Gastrocnemius medialis (tissue), 4 donors: ENCODE results near the gene TNFRSF18. TPM values are rescaled to one million over a fixed set of nuclear protein-coding genes. Genes with fewer than 3 reads are reported as not detected.
A peak's percentile ranks its signal among the peaks of the same experiment; 100 is the strongest.

Experiments
- ATAC-seq, 2 donors: fragments of 150-250 bp; one replicate each; pipeline ENCODE4 v1.9.1; 2016
- DNase-seq, 2 donors: peaks; one replicate each; pipeline ENCODE4 v3.0.0-alpha.2; 2019
- H3K27ac ChIP-seq, 4 donors: fragments of 200-600 bp; sonication (generic); 1 replicate in 1 of 4; 2 replicates in 3 of 4; pipeline ENCODE4 v1.5.1; 2016 to 2018; ENCODE audit warnings: mild to moderate bottlenecking in 2 of 4, moderate library complexity in 1 of 4
- H3K27me3 ChIP-seq, 3 donors: fragments of 200-600 bp; sonication (generic) in 2 of 3; 1 replicate in 1 of 3; 2 replicates in 2 of 3; pipeline versions ENCODE4 v1.5.1 to v1.6.0; 2016 to 2019; ENCODE audit warnings: mild to moderate bottlenecking in 1 of 3, moderate library complexity in 1 of 3
- H3K36me3 ChIP-seq, 2 donors: fragments of 200-600 bp; sonication (generic) in 1 of 2; one replicate each; pipeline ENCODE4 v1.5.1; 2017 to 2018
- H3K4me1 ChIP-seq, 2 donors: fragments of 200-600 bp; sonication (generic) in 1 of 2; one replicate each; pipeline ENCODE4 v1.5.1; 2016 to 2017; ENCODE audit warnings: mild to moderate bottlenecking in 2 of 2
- H3K4me3 ChIP-seq, 4 donors: fragments of 200-600 bp; sonication (generic) in 3 of 4; 1 replicate in 1 of 4; 2 replicates in 3 of 4; pipeline ENCODE4 v1.5.1; 2016 to 2019; ENCODE audit warnings: mild to moderate bottlenecking in 2 of 4
- H3K9me3 ChIP-seq, 3 donors: fragments of 200-600 bp; sonication (generic) in 2 of 3; 1 replicate in 1 of 3; 2 replicates in 2 of 3; pipeline ENCODE4 v1.5.1; 2016 to 2019
- CTCF ChIP-seq, 5 experiments: fragments of 450-650 bp in 3 of 5; fragments of 200-600 bp in 2 of 5; sonication (generic) in 2 of 5; IDR thresholded peaks in 4 of 5; conservative IDR thresholded peaks in 1 of 5; 1 replicate in 4 of 5; 2 replicates in 1 of 5; pipeline ENCODE4 v1.5.1; 2016 to 2019; ENCODE audit warnings: antibody characterized with exemption in 5 of 5, mild to moderate bottlenecking in 3 of 5, moderate library complexity in 3 of 5
- POLR2A ChIP-seq, 2 donors: fragments of 450-650 bp; IDR thresholded peaks; one replicate each; pipeline ENCODE4 v1.6.1; 2017; ENCODE audit warnings: antibody characterized with exemption in 2 of 2, mild to moderate bottlenecking in 2 of 2, moderate library complexity in 2 of 2
- in situ Hi-C, 4 donors: fragments of 200-750 bp; cut with MboI; loops; one replicate each; pipeline versions ENCODE4 v1.15.0 to v1.8.0; 2017; ENCODE audit warnings: low sequenced_read_pairs in 4 of 4
- intact Hi-C: fragments of 100-400 bp; cut with DNase I; formaldehyde crosslinking; loops from one replicate; pipeline ENCODE4 v1.15.1; 2023; ENCODE audit warnings: low total_unique reads
- total RNA-seq, 4 donors: library from RNA; depleted of rRNA; stranded (reverse); fragments of >200 nt; gene quantifications; one replicate each; pipeline versions ENCODE4 v1.1.0 to v1.2.3, GENCODE V29; 2016

TNFRSF18 gene
- total RNA-seq, 4 donors from 2014 or later: not detected

- Histone ChIP-seq H3K27me3 (peaks cover 14 to 24% (median 17%) of the 10 kb centered on the region in 3 donors), H3K9me3 (no peaks in the 10 kb centered on the region), H3K27ac (peak overlapping the region in 1 of 4 donors; percentile 52), H3K4me3 (peak overlapping the region in 2 of 4 donors; percentile 31 to 49), H3K36me3 (peaks cover 0 to 13% of the 10 kb centered on the region in 2 donors), H3K4me1 (peaks cover 4 to 5% of the 10 kb centered on the region in 2 donors)
- no peak for TF ChIP-seq POLR2A (IDR thresholded peaks at IDR 0.05)
- TF ChIP-seq CTCF (IDR thresholded peaks at IDR 0.05 in 4 of 5, conservative IDR thresholded peaks at IDR 0.05 in 1 of 5): no peak
- DNase-seq: no peak
- in situ Hi-C loops (no loop called here), intact Hi-C loops (no loop called here)
- no peak for ATAC-seq
Measured at GRCh38 chr1:1211541-1212441, 5.4 kb upstream of the TNFRSF18 start.

- no peaks in the 10 kb centered on the region for H3K9me3 ChIP-seq
- in situ Hi-C loops: no loop called here
- ATAC-seq (no peak), DNase-seq (no peak)
- H3K27me3 ChIP-seq: peaks cover 19 to 33% (median 25%) of the 10 kb centered on the region in 3 donors
- no peak for TF ChIP-seq POLR2A (IDR thresholded peaks at IDR 0.05)
- no peak for TF ChIP-seq CTCF (IDR thresholded peaks at IDR 0.05 in 4 of 5, conservative IDR thresholded peaks at IDR 0.05 in 1 of 5)
- intact Hi-C loops: no loop called here
- H3K27ac ChIP-seq: no peak overlapping the region
- peaks cover 0 to 4% of the 10 kb centered on the region in 2 donors for H3K36me3 ChIP-seq
- peaks cover 5 to 7% of the 10 kb centered on the region in 2 donors for H3K4me1 ChIP-seq
- no peak overlapping the region for H3K4me3 ChIP-seq
Measured at GRCh38 chr1:1210726-1211540, 4.5 kb upstream of the TNFRSF18 start.

- TF ChIP-seq POLR2A (IDR thresholded peaks at IDR 0.05): no peak
- peaks cover 19 to 35% (median 26%) of the 10 kb centered on the region in 3 donors for H3K27me3 ChIP-seq
- DNase-seq (no peak), ATAC-seq (no peak)
- H3K27ac ChIP-seq: no peak overlapping the region
- H3K9me3 ChIP-seq: no peaks in the 10 kb centered on the region
- H3K4me1 ChIP-seq: peaks cover 5 to 6% of the 10 kb centered on the region in 2 donors
- H3K36me3 ChIP-seq: no peaks in the 10 kb centered on the region
- intact Hi-C loops (loop anchor here (10.0 kb wide), 1 partner anchor 74 kb away; no protein-coding TSS in a partner anchor), in situ Hi-C loops (no loop called here)
- H3K4me3 ChIP-seq: peak overlapping the region in 1 of 4 donors; percentile 41
Measured at GRCh38 chr1:1208713-1209433, 2.5 kb upstream of the TNFRSF18 start.

GRCh38 chr1:1207571-1207892 lies 1.1 kb upstream of the TNFRSF18 start:
- intact Hi-C loops: loop anchor here (10.0 kb wide), 1 partner anchor 73 kb away; no protein-coding TSS in a partner anchor
- no peak for TF ChIP-seq CTCF (IDR thresholded peaks at IDR 0.05 in 4 of 5, conservative IDR thresholded peaks at IDR 0.05 in 1 of 5)
- TF ChIP-seq POLR2A (IDR thresholded peaks at IDR 0.05): no peak
- Histone ChIP-seq H3K36me3 (no peaks in the 10 kb centered on the region), H3K27me3 (peaks cover 19 to 41% (median 34%) of the 10 kb centered on the region in 3 donors), H3K27ac (no peak overlapping the region), H3K4me1 (peaks cover 5 to 6% of the 10 kb centered on the region in 2 donors), H3K9me3 (no peaks in the 10 kb centered on the region), H3K4me3 (no peak overlapping the region)
- DNase-seq (no peak), ATAC-seq (no peak)
- in situ Hi-C loops: no loop called here
